H1 (cell line): Measurements from ENCODE around the gene E2F8. TPM values are rescaled to one million over a fixed set of nuclear protein-coding genes. Genes with fewer than 3 reads are reported as not detected.

Source experiments
- CTCF ChIA-PET: fragments of 300-600 bp; sonication (Branson Sonifier 250); formaldehyde crosslinking; loops from one replicate; lab custom pipeline; 2021; ENCODE audit not compliant: partially characterized antibody; lab: Charles Lee
- POLR2A ChIA-PET: fragments of 300-600 bp; sonication (Branson Sonifier 250); formaldehyde crosslinking; loops from one replicate; lab custom pipeline; 2021; ENCODE audit warnings: inconsistent platforms; ENCODE audit not compliant: partially characterized antibody; lab: Charles Lee
- DNase-seq, 2 experiments: peaks; one replicate each; pipeline versions ENCODE4 v3.0.0 to v3.0.0-alpha.2; 2010 to 2022; ENCODE audit warnings: low spot score in 2 of 2, low read depth in 1 of 2, mixed read lengths in 1 of 2
- FAIRE-seq: peaks from 2 replicates; lab custom pipeline; 2011; peaks lifted over from hg19 to GRCh38; lab: Jason Lieb, UNC
- H2AFZ ChIP-seq: 2 replicates; pipeline ENCODE4 v1.8.1; 2012; ENCODE audit warnings: low read length, inconsistent platforms
- H2AK5ac ChIP-seq: 2 replicates; pipeline ENCODE4 v1.6.1; 2013; ENCODE audit warnings: low read depth, low read length
- H2BK120ac ChIP-seq: replicated peaks from 2 replicates; pipeline ENCODE3; 2013; ENCODE audit warnings: low read depth, low read length, inconsistent platforms
- H2BK12ac ChIP-seq: 2 replicates; pipeline ENCODE4 v1.6.1; 2013; ENCODE audit warnings: low read depth, low read length
- H2BK15ac ChIP-seq: 2 replicates; pipeline ENCODE4 v1.6.1; 2013; ENCODE audit warnings: low read length
- H2BK20ac ChIP-seq: 2 replicates; pipeline ENCODE4 v1.6.1; 2013; ENCODE audit warnings: low read length
- H2BK5ac ChIP-seq: 2 replicates; pipeline ENCODE4 v1.6.1; 2013; ENCODE audit warnings: low read depth, low read length
- H3K14ac ChIP-seq: 2 replicates; pipeline ENCODE4 v1.6.1; 2013; ENCODE audit warnings: inconsistent platforms; ENCODE audit not compliant: insufficient read length
- H3K18ac ChIP-seq: 2 replicates; pipeline ENCODE4 v1.6.1; 2013; ENCODE audit warnings: low read length; ENCODE audit errors: extremely low read depth
- H3K23ac ChIP-seq: 2 replicates; pipeline ENCODE4 v1.6.1; 2013; ENCODE audit warnings: inconsistent platforms; ENCODE audit not compliant: insufficient read length
- H3K23me2 ChIP-seq: 2 replicates; pipeline ENCODE4 v1.6.1; 2013; ENCODE audit warnings: low read depth, low read length
- H3K27ac ChIP-seq: 2 replicates; pipeline ENCODE4 v1.6.1; 2011; ENCODE audit warnings: low read depth, low read length, inconsistent platforms
- H3K27me3 ChIP-seq, 4 experiments: replicated peaks in 1 of 4; 1 replicate in 1 of 4; 2 replicates in 3 of 4; pipeline versions ENCODE4 v1.6.1 to v1.8.1; 2011 to 2013; ENCODE audit warnings: low read length in 3 of 4, mild to moderate bottlenecking in 3 of 4, inconsistent platforms in 2 of 4, mixed read lengths in 2 of 4, moderate library complexity in 1 of 4; ENCODE audit not compliant: control insufficient read depth in 3 of 4, insufficient read depth in 3 of 4; ENCODE audit errors: extremely low read depth in 1 of 4
- H3K36me3 ChIP-seq, 4 experiments: 2 replicates each; pipeline versions ENCODE4 v1.6.1 to v1.8.1; 2011 to 2013; ENCODE audit warnings: mild to moderate bottlenecking in 4 of 4, low read length in 3 of 4, moderate library complexity in 2 of 4, control low read depth in 1 of 4, inconsistent platforms in 1 of 4; ENCODE audit not compliant: insufficient read depth in 4 of 4, control insufficient read depth in 2 of 4
- H3K4ac ChIP-seq: replicated peaks from 2 replicates; pipeline ENCODE3; 2013; ENCODE audit warnings: low read length, low read depth, mixed read lengths, inconsistent platforms; ENCODE audit not compliant: insufficient read length
- H3K4me1 ChIP-seq, 4 experiments: replicated peaks in 1 of 4; 1 replicate in 1 of 4; 2 replicates in 3 of 4; pipeline versions ENCODE4 v1.6.1 to v1.8.1; 2011 to 2013; ENCODE audit warnings: low read length in 3 of 4, inconsistent platforms in 2 of 4, mixed read lengths in 1 of 4; ENCODE audit not compliant: insufficient read depth in 4 of 4, control insufficient read depth in 3 of 4
- H3K4me2 ChIP-seq, 2 experiments: 2 replicates each; pipeline versions ENCODE4 v1.6.1 to v1.8.1; 2011 to 2013; ENCODE audit warnings: low read depth in 2 of 2, low read length in 2 of 2, control low read depth in 1 of 2, inconsistent platforms in 1 of 2, mild to moderate bottlenecking in 1 of 2; ENCODE audit not compliant: insufficient read depth in 1 of 2
- H3K4me3 ChIP-seq, 4 experiments: fragments of 200-600, 300-600 bp in 1 of 4; sonication (generic), shearing (Covaris generic), sonication (Bioruptor Twin) in 1 of 4; 2 replicates each; pipeline versions ENCODE4 v1.5.1 to v1.8.1; 2011 to 2016; ENCODE audit warnings: low read length in 4 of 4, low read depth in 3 of 4, control low read depth in 2 of 4, inconsistent platforms in 2 of 4, mild to moderate bottlenecking in 2 of 4, mixed read lengths in 1 of 4, moderate library complexity in 1 of 4; ENCODE audit not compliant: insufficient read depth in 2 of 4; ENCODE audit errors: extremely low read depth in 1 of 4
- H3K56ac ChIP-seq: replicated peaks from 2 replicates; pipeline ENCODE3; 2013; ENCODE audit warnings: low read depth, mild to moderate bottlenecking, mixed read lengths, low read length, inconsistent platforms; ENCODE audit not compliant: insufficient read length
- H3K79me1 ChIP-seq: 2 replicates; pipeline ENCODE4 v1.6.1; 2013; ENCODE audit warnings: low read depth, low read length, control low read depth
- H3K79me2 ChIP-seq, 2 experiments: 2 replicates each; pipeline versions ENCODE4 v1.6.1 to v1.8.1; 2012 to 2013; ENCODE audit warnings: low read length in 2 of 2, mild to moderate bottlenecking in 2 of 2, inconsistent platforms in 1 of 2; ENCODE audit not compliant: insufficient read depth in 2 of 2, control insufficient read depth in 1 of 2
- H3K9ac ChIP-seq, 4 experiments: replicated peaks in 1 of 4; 1 replicate in 1 of 4; 2 replicates in 3 of 4; pipeline versions ENCODE4 v1.6.1 to v1.8.1; 2011 to 2013; ENCODE audit warnings: low read depth in 3 of 4, low read length in 3 of 4, control low read depth in 2 of 4, mild to moderate bottlenecking in 2 of 4, moderate library complexity in 2 of 4, inconsistent platforms in 1 of 4; ENCODE audit errors: extremely low read depth in 1 of 4
- H3K9me3 ChIP-seq, 2 experiments: 2 replicates each; pipeline versions ENCODE4 v1.6.1 to v1.8.1; 2012 to 2013; ENCODE audit warnings: mild to moderate bottlenecking in 2 of 2, moderate library complexity in 2 of 2, control low read depth in 1 of 2, inconsistent platforms in 1 of 2, low read depth in 1 of 2, low read length in 1 of 2, mixed read lengths in 1 of 2; ENCODE audit not compliant: insufficient read depth in 2 of 2
- H4K20me1 ChIP-seq, 2 experiments: replicated peaks in 1 of 2; 2 replicates each; pipeline versions ENCODE3 to v1.8.1; 2011 to 2013; ENCODE audit warnings: inconsistent platforms in 2 of 2, low read length in 2 of 2, mild to moderate bottlenecking in 1 of 2; ENCODE audit not compliant: insufficient read depth in 2 of 2, control insufficient read depth in 1 of 2
- H4K5ac ChIP-seq: 2 replicates; pipeline ENCODE4 v1.6.1; 2013; ENCODE audit warnings: low read length, low read depth, mixed read lengths, inconsistent platforms; ENCODE audit not compliant: insufficient read length
- H4K8ac ChIP-seq: 2 replicates; pipeline ENCODE4 v1.8.0; 2013; ENCODE audit warnings: mild to moderate bottlenecking, moderate library complexity, low read length, inconsistent platforms; ENCODE audit not compliant: insufficient read depth; ENCODE audit errors: extremely low read depth
- H4K91ac ChIP-seq: replicated peaks from 2 replicates; pipeline ENCODE3; 2013; ENCODE audit warnings: low read length, mixed read lengths, inconsistent platforms; ENCODE audit not compliant: insufficient read length
- BRCA1 ChIP-seq: IDR thresholded peaks from 2 replicates; pipeline ENCODE4 v1.6.1; 2012; ENCODE audit warnings: low read depth, low read length, improper control_type of control experiment
- EZH2 ChIP-seq: fragments of 200-600 bp; sonication (generic); IDR thresholded peaks from 2 replicates; pipeline ENCODE4 v1.7.1; 2012; ENCODE audit warnings: low read depth, mild to moderate bottlenecking, moderate library complexity, low read length, inconsistent platforms; ENCODE audit not compliant: severe bottlenecking
- JUN ChIP-seq: IDR thresholded peaks from 2 replicates; pipeline ENCODE4 v1.6.1; 2011; ENCODE audit warnings: low read depth, mild to moderate bottlenecking, improper control_type of control experiment, low read length
- MAFK ChIP-seq: IDR thresholded peaks from 2 replicates; pipeline ENCODE4 v1.6.1; 2012; ENCODE audit warnings: low read depth, mild to moderate bottlenecking, improper control_type of control experiment, low read length
- NRF1 ChIP-seq: IDR thresholded peaks from 2 replicates; pipeline ENCODE4 v1.6.1; 2011; ENCODE audit warnings: mild to moderate bottlenecking, low read depth, low read length, improper control_type of control experiment
- POLR2AphosphoS5 ChIP-seq: IDR thresholded peaks from 2 replicates; pipeline ENCODE4 v1.6.1; 2011; ENCODE audit warnings: low read depth, low read length
- SIN3A ChIP-seq, 2 experiments: IDR thresholded peaks in 1 of 2; conservative IDR thresholded peaks in 1 of 2; 2 replicates each; pipeline ENCODE4 v1.6.1; 2011 to 2012; ENCODE audit warnings: low read length in 2 of 2, improper control_type of control experiment in 1 of 2, low read depth in 1 of 2, mild to moderate bottlenecking in 1 of 2
- SP4 ChIP-seq: IDR thresholded peaks from 2 replicates; pipeline ENCODE4 v1.6.1; 2012; ENCODE audit warnings: low read length, inconsistent platforms
- TAF1 ChIP-seq: IDR thresholded peaks from 2 replicates; pipeline ENCODE4 v1.6.1; 2011; ENCODE audit warnings: mild to moderate bottlenecking, low read depth, low read length
- YY1 ChIP-seq: IDR thresholded peaks from 2 replicates; pipeline ENCODE4 v1.6.1; 2011; ENCODE audit warnings: low read depth, mild to moderate bottlenecking, low read length
- WGBS, 2 experiments: shearing (Covaris generic) in 1 of 2; methylation state at CpG; one replicate each; pipeline versions ENCODE4 v1.1.6 to v1.1.7; 2013 to 2015; ENCODE audit warnings: low lambda C conversion rate in 2 of 2, mixed read lengths in 2 of 2, inconsistent platforms in 1 of 2, low coverage in 1 of 2, missing lambda C conversion rate in 1 of 2; ENCODE audit not compliant: insufficient replicate concordance in 2 of 2, insufficient coverage in 1 of 2, insufficient read length in 1 of 2; ENCODE audit errors: extremely low coverage in 1 of 2, missing lambda C conversion rate in 1 of 2; 5-methylcytosine and 5-hydroxymethylcytosine counted together
- polyA plus RNA-seq, 7 experiments: library from polyadenylated mRNA; depleted of rRNA in 3 of 7; stranded (reverse) in 5 of 7; unstranded in 2 of 7; fragments of >200 nt in 5 of 7; fragments of 200-250 nt in 2 of 7; gene quantifications; 1 replicate in 5 of 7; 2 replicates in 1 of 7; 4 replicates in 1 of 7; pipeline versions ENCODE4 v1.2.1 to v1.2.3, GENCODE V29; 2011 to 2013; ENCODE audit warnings: missing spikeins in 2 of 7, mixed read lengths in 2 of 7
- total RNA-seq: library from RNA; stranded (reverse); fragmentation: NEBNext Ultra II Directional; extraction: Animal tissue kit (Norgen Biotek cat#: 25700); gene quantifications from 2 replicates; pipeline ENCODE4 v1.2.1, GENCODE V29; 2021

Gene E2F8
- total and polyA plus RNA-seq, 2 of the 8 experiments (the other 6 are each of a cell fraction or from before 2014, with no cell fraction given) = 5.4 to 11.4 TPM

DNA sequence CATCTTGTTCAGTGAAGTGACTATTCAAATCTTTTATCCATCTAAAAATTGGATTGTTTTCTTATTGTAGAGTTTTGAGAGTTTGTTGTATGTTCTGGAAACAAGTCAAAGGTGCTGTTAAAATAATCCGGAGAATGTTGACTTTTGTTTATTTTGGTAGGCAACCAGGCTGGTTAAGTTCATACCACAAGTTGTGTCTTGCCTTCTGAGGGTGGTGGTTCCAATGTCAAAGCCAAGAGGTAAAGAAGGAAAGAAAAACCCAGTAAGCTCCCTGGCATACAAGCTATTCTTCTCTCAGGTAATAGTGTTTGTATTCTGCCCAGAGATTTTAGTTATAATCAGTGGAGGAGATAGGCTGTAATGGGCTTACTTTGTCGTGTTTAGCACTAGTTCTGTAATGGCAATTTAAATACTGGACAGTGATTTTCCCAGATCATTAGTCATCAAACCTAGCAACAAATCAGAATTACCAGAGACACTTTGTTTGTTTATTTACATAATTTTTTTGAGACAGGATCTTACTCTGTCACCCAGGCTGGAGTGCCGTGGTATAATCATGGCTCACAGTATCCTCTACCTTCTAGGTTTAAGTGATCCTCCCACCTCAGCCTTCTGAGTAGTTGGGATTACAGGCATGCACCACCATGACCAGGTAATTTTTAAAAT, 23.9 kb downstream of the E2F8 start:
- Histone ChIP-seq H3K4me3 (no peak overlapping the region), H4K20me1 (no peaks in the 10 kb centered on the region), H3K56ac (no peak overlapping the region), H2BK12ac (no peak overlapping the region), H2BK20ac (no peak overlapping the region), H3K4ac (no peak overlapping the region), H3K79me1 (no peaks in the 10 kb centered on the region), H2AK5ac (no peak overlapping the region), H3K23me2 (no peaks in the 10 kb centered on the region), H3K18ac (no peak overlapping the region), H4K5ac (no peak overlapping the region), H2BK120ac (no peak overlapping the region), H4K91ac (no peak overlapping the region), H3K27ac (no peak overlapping the region), H3K4me2 (no peak overlapping the region), H2BK15ac (no peak overlapping the region), H3K9me3 (no peaks in the 10 kb centered on the region), H3K79me2 (no peaks in the 10 kb centered on the region), H2BK5ac (no peak overlapping the region), H4K8ac (no peak overlapping the region), H3K23ac (no peak overlapping the region), H3K9ac (no peak overlapping the region)
- no peak for DNase-seq
- no peak for FAIRE-seq
- CTCF ChIA-PET = interaction anchor here (2.0 kb wide), 1 partner anchor 146 kb away, joined by 5 read pairs; no protein-coding TSS in a partner anchor
- TF ChIP-seq TAF1 = no peak
- TF ChIP-seq JUN = no peak
- TF ChIP-seq YY1 = no peak
- no peak for TF ChIP-seq BRCA1
- no peak for TF ChIP-seq SP4
- TF ChIP-seq POLR2AphosphoS5 = no peak
- TF ChIP-seq SIN3A (conservative IDR thresholded peaks at IDR 0.05 in 1 of 2, IDR thresholded peaks at IDR 0.05 in 1 of 2; ENCODE audit: low read depth in 1 of 2, low read length in 2 of 2) = no peak
- no peak for TF ChIP-seq EZH2
- TF ChIP-seq MAFK = no peak
- no peak for TF ChIP-seq NRF1
- TF ChIP-seq, all 59 proteins: peak for 0
- Histone ChIP-seq H3K36me3 (no peaks in the 10 kb centered on the region), H3K4me1 (peaks cover 0 to 3% (median 0%) of the 10 kb centered on the region in 4 experiments; a peak in 1 of 7 replicates), H3K27me3 (no peaks in the 10 kb centered on the region), H2AFZ (no peak overlapping the region), H3K14ac (no peak overlapping the region)
- POLR2A ChIA-PET = interaction anchor here (0.8 kb wide), 1 partner anchor 9 kb away, joined by 3 read pairs; no protein-coding TSS in a partner anchor
- 60% methylated on average over 3 of the region's 3 CpGs; no CpG with 5 or more reads in 1 of the 2 experiments for WGBS, 2 experiments
